ENCODE results near the gene DMC1. TPM values are rescaled to one million over a fixed set of nuclear protein-coding genes. Genes with fewer than 3 reads are reported as not detected.

The DMC1 gene
- total and polyA plus RNA-seq, 10 of the 15 experiments (the other 5 are each of a cell fraction or from before 2014, with no cell fraction given) = 1.0 to 21.0 (median 4.5) TPM

DNA sequence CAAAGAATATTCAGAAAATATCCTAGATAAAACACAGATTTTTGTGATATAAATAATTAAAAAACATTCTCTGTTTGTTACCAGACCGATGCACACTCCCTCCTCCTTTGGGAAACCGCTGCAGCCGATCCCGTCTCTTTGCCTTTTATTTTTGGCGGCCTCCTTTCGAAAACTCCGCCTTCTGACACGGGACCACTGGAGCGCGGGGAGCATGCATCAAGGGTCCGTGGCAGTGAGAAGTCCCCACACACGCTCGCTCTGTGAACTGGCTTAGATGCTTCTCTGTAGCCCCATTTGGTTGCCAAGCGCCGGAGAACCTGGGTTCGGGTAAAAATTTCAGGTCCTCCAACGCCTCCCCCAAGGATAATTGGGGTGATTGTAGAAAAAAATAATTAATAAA lies 80.8 kb downstream of the DMC1 start:
- in situ Hi-C loops (cut with MboI) = no loop called here
- ChIA-PET POLR2A (no interaction called here), CTCF (interaction anchor here (1.0 to 1.2 kb wide), 2 partner anchors 16 to 437 kb away, joined by 3 to 4 read pairs; no protein-coding TSS in a partner anchor), RAD21 (ENCODE audit: unreplicated experiment) (no interaction called here), SMC1A (ENCODE audit: uncharacterized antibody, unreplicated experiment) (interaction anchor here (0.7 kb wide), 1 partner anchor 87 kb away, joined by 3 read pairs; no protein-coding TSS in a partner anchor)
- no TSS peak for BruUV-seq (replicated peaks)
- WGBS (ENCODE audit: insufficient coverage, insufficient replicate concordance, low lambda C conversion rate, missing lambda C conversion rate) = 92% methylated on average over 17 of the region's 17 CpGs
- FAIRE-seq (no peak), DNase-seq (ENCODE audit: low read depth, low spot score) (no peak), ATAC-seq (no peak)
- no peak overlapping the region for H3K27ac ChIP-seq (ENCODE audit: control insufficient read depth, insufficient read depth)
- peaks cover 29 to 61% of the 10 kb centered on the region in 2 experiments for H3K36me3 ChIP-seq (ENCODE audit: control insufficient read depth in 2 of 2, insufficient read depth in 2 of 2, low read length in 1 of 2)
- no peaks in the 10 kb centered on the region for H3K27me3 ChIP-seq (replicated peaks in 1 of 2; ENCODE audit: control insufficient read depth in 2 of 2, insufficient read depth in 2 of 2, low read length in 1 of 2)
- H3K9me3 ChIP-seq (replicated peaks; ENCODE audit: control insufficient read depth, insufficient read depth, low read length) = no peaks in the 10 kb centered on the region
- TF ChIP-seq POLR2A (IDR thresholded peaks at IDR 0.05; ENCODE audit: low read depth, low read length) (peak; percentile 67), SMAD1 (IDR thresholded peaks at IDR 0.05; ENCODE audit: low read depth, partially characterized antibody) (no peak)
- no peak overlapping the region for H3K4me3 ChIP-seq
- H3K9ac ChIP-seq (ENCODE audit: control insufficient read depth, insufficient read depth, low read length) = no peak overlapping the region
- no peaks in the 10 kb centered on the region for H3K4me1 ChIP-seq (ENCODE audit: control insufficient read depth, insufficient read depth, low read length)
- H3K79me2 ChIP-seq (ENCODE audit: control insufficient read depth, insufficient read depth, low read length) = no peaks in the 10 kb centered on the region; the same call in none of the 2 replicates
- intact Hi-C loops (cut with micrococcal nuclease; ENCODE audit: unreplicated experiment) = loop anchor here (10.0 kb wide), 1 partner anchor 434 kb away; the partner anchor contains the start of gene PICK1
- no peaks in the 10 kb centered on the region for H4K20me1 ChIP-seq (ENCODE audit: control insufficient read depth, insufficient read depth)
- no peak overlapping the region for H2AFZ ChIP-seq (ENCODE audit: control insufficient read depth, low read depth, low read length)
- no peak overlapping the region for H3K4me2 ChIP-seq (ENCODE audit: control insufficient read depth, insufficient read depth)

GRCh38 chr22:38487946-38488345 lies 82.0 kb downstream of the DMC1 start:
- ChIA-PET RAD21 (ENCODE audit: unreplicated experiment) (no interaction called here), SMC1A (ENCODE audit: uncharacterized antibody, unreplicated experiment) (interaction anchor here (0.8 kb wide), 1 partner anchor 10 kb away, joined by 3 read pairs; no protein-coding TSS in a partner anchor), POLR2A (no interaction called here), CTCF (interaction anchor here (1.0 to 1.2 kb wide), 3 partner anchors 13 to 15 kb away, joined by 3 to 6 read pairs (median 5); no protein-coding TSS in a partner anchor)
- Histone ChIP-seq H2AFZ (ENCODE audit: control insufficient read depth, low read depth, low read length) (no peak overlapping the region), H3K27me3 (replicated peaks in 1 of 2; ENCODE audit: control insufficient read depth in 2 of 2, insufficient read depth in 2 of 2, low read length in 1 of 2) (no peaks in the 10 kb centered on the region), H3K27ac (ENCODE audit: control insufficient read depth, insufficient read depth) (no peak overlapping the region), H3K36me3 (ENCODE audit: control insufficient read depth in 2 of 2, insufficient read depth in 2 of 2, low read length in 1 of 2) (peaks cover 29 to 61% of the 10 kb centered on the region in 2 experiments), H3K79me2 (ENCODE audit: control insufficient read depth, insufficient read depth, low read length) (no peaks in the 10 kb centered on the region; the same call in 1 of the 2 replicates), H3K4me2 (ENCODE audit: control insufficient read depth, insufficient read depth) (no peak overlapping the region), H3K9me3 (replicated peaks; ENCODE audit: control insufficient read depth, insufficient read depth, low read length) (no peaks in the 10 kb centered on the region), H3K4me3 (no peak overlapping the region), H3K9ac (ENCODE audit: control insufficient read depth, insufficient read depth, low read length) (no peak overlapping the region), H4K20me1 (ENCODE audit: control insufficient read depth, insufficient read depth) (no peaks in the 10 kb centered on the region; the same call in 1 of the 2 replicates), H3K4me1 (ENCODE audit: control insufficient read depth, insufficient read depth, low read length) (no peaks in the 10 kb centered on the region)
- DNase-seq (ENCODE audit: low read depth, low spot score) (no peak), ATAC-seq (no peak), FAIRE-seq (no peak)
- BruUV-seq (replicated peaks) = TSS peak; percentile 1
- TF ChIP-seq SMAD5 (IDR thresholded peaks at IDR 0.05; ENCODE audit: low read depth) (peak; percentile 41; the same call in 1 of the 2 replicates), REST (IDR thresholded peaks at IDR 0.05; ENCODE audit: low read depth, low read length) (no peak), POLR2A (IDR thresholded peaks at IDR 0.05; ENCODE audit: low read depth, low read length) (peak; percentile 63)
- 96% methylated on average over 6 of the region's 6 CpGs for WGBS (ENCODE audit: insufficient coverage, insufficient replicate concordance, low lambda C conversion rate, missing lambda C conversion rate)
- intact Hi-C loops (cut with micrococcal nuclease; ENCODE audit: unreplicated experiment) = loop anchor here (10.0 kb wide), 1 partner anchor 433 kb away; the partner anchor contains the start of gene PICK1
- in situ Hi-C loops (cut with MboI) = no loop called here

All from GM12878 (cell line).